Activated T-cell treated with anti-CD3 and anti-CD28 coated beads, Interleukin-2, amount 50 U/mL, for 4 hours (primary cell): ENCODE measurements around the gene LUC7L3. TPM values are rescaled to one million over a fixed set of nuclear protein-coding genes. Genes with fewer than 3 reads are reported as not detected.

ENCODE experiments used
- ATAC-seq, 2 donors: fragments of 200-7000 bp; cut with Tn5 transposase; one replicate each; pipeline ENCODE4 v1.10.0; 2021
- DNase-seq: peaks from one replicate; pipeline ENCODE4 v3.0.0-alpha.2; 2020
- H3K27me3 Mint-ChIP-seq: one replicate; pipeline ENCODE4 v1.8.0; 2021; ENCODE audit warnings: low read depth, mixed read lengths
- H3K36me3 Mint-ChIP-seq: one replicate; pipeline ENCODE4 v1.8.0; 2022; ENCODE audit warnings: mixed read lengths; ENCODE audit not compliant: insufficient read depth
- H3K4me1 Mint-ChIP-seq: one replicate; pipeline ENCODE4 v1.8.0; 2021; ENCODE audit warnings: low read depth, mixed read lengths
- H3K4me3 Mint-ChIP-seq: one replicate; pipeline ENCODE4 v1.8.0; 2021; ENCODE audit warnings: mild to moderate bottlenecking, moderate library complexity, mixed read lengths
- H3K9me3 Mint-ChIP-seq: one replicate; pipeline ENCODE4 v1.8.0; 2021; ENCODE audit warnings: mixed read lengths
- total RNA-seq, 3 donors: library from RNA; stranded (reverse); gene quantifications; one replicate each; pipeline ENCODE4 v1.2.1, GENCODE V29; 2021

LUC7L3 gene
- total RNA-seq, 3 donors from 2014 or later = 99.8 to 108 (median 100) TPM

DNA sequence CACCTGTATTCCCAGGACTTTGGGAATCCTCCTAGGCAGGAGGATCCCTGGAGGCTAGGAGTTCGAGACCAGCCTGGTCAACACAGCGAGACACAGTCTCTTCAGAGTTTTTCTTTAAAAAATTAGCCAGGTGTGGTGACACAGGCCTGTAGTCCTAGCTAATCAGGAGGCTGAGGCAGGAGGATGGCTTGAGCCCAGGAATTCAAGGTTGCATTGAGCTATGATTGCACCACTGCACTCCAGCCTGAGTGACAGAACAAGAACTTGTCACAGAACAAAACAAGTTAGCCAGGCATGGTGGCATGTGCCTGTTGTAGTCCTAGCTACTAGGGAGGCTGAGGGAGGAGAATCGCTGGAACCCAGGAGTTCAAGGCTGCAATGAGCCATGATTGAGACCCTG lies 36.5 kb upstream of the LUC7L3 start:
- Mint-ChIP-seq H3K4me1 (peaks cover 1% of the 10 kb centered on the region), H3K27me3 (peaks cover 26% of the 10 kb centered on the region), H3K4me3 (no peak overlapping the region), H3K9me3 (no peaks in the 10 kb centered on the region), H3K36me3 (no peaks in the 10 kb centered on the region)
- no peak for ATAC-seq
- DNase-seq = no peak

DNA sequence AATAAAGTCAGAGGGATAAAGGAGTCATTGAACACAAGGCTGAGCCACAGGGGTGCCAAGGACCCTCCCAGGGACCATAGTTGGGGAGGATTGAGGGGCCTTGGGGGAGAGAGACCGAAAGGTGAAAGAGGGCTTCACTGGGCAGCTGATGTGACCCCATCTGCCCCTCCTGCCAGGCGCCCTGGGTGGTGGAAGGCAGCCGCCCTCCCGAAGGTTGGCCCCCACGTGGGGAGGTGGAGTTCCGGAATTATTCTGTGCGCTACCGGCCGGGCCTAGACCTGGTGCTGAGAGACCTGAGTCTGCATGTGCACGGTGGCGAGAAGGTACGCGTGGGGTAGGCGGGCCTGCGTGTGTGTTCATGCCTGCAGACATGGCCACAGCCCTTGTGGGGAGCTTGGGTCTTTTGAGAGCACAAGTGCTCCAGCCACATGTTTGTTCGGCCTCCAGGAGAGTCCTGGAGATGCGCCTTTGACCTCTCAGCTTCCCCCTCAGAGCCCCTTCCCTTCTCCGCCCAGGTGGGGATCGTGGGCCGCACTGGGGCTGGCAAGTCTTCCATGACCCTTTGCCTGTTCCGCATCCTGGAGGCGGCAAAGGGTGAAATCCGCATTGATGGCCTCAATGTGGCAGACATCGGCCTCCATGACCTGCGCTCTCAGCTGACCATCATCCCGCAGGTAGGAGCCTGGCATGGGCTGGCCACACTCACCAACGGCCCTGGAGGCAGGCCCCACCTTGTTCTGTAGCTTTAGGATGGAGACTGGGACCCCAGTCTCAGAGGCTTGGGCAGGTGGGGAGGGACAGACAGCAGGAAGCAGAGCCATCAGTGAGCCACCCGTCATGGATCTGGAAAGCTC lies 35.7 kb upstream of the LUC7L3 start:
- ATAC-seq (no peak), DNase-seq (no peak)
- peaks cover 1% of the 10 kb centered on the region for H3K4me1 Mint-ChIP-seq
- no peaks in the 10 kb centered on the region for H3K36me3 Mint-ChIP-seq
- H3K9me3 Mint-ChIP-seq = no peaks in the 10 kb centered on the region
- peaks cover 22% of the 10 kb centered on the region for H3K27me3 Mint-ChIP-seq
- no peak overlapping the region for H3K4me3 Mint-ChIP-seq

DNA sequence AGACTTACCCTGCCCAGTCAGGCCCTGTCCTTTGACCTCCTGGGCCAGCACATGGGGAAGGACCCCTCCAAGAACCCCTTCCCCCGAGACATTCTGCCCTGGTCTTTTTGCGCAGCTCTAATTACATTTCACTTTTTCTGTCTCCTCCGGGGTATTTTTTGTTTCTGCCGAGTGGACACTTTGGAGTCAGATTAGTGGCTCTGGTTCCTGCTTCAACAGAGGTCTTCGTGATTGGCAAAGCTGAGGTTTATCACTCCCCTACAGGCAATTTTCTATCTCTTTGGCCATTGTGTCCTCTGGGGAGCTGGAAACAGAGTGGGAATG lies 35.2 kb upstream of the LUC7L3 start:
- H3K4me3 Mint-ChIP-seq = no peak overlapping the region
- no peaks in the 10 kb centered on the region for H3K9me3 Mint-ChIP-seq
- DNase-seq (no peak), ATAC-seq (no peak)
- H3K27me3 Mint-ChIP-seq = peaks cover 22% of the 10 kb centered on the region
- peaks cover 1% of the 10 kb centered on the region for H3K4me1 Mint-ChIP-seq
- H3K36me3 Mint-ChIP-seq = no peaks in the 10 kb centered on the region

DNA sequence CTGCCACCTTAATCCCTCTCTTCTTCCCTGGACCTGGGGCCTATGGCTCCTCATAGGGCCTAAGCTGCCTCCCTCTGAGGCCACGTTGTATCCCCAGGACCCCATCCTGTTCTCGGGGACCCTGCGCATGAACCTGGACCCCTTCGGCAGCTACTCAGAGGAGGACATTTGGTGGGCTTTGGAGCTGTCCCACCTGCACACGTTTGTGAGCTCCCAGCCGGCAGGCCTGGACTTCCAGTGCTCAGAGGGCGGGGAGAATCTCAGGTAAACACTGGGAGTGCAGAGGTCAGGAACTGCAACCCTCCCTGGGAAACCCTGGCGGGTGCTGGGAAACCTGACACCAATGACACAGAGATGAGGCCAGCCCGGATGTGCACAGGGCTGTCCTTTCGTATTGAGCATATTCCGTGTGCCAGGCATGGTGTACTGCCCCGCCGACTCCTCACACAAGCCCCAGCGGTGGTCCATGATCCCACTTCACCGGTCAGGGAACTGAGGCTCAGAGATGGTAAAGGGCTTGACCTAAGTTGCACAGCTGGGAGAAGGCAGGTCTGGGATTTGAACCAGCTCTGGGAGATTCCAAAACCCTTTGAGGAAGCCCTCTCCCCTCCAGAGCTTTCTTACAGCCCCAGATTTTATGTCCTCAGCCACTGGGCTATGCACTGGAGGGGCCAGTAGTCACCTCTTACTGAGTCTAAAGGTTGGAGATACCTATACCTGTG lies 34.6 kb upstream of the LUC7L3 start:
- Mint-ChIP-seq H3K9me3 (no peaks in the 10 kb centered on the region), H3K27me3 (peaks cover 20% of the 10 kb centered on the region), H3K4me3 (no peak overlapping the region), H3K36me3 (no peaks in the 10 kb centered on the region), H3K4me1 (peaks cover 1% of the 10 kb centered on the region)
- ATAC-seq (no peak), DNase-seq (no peak)

DNA sequence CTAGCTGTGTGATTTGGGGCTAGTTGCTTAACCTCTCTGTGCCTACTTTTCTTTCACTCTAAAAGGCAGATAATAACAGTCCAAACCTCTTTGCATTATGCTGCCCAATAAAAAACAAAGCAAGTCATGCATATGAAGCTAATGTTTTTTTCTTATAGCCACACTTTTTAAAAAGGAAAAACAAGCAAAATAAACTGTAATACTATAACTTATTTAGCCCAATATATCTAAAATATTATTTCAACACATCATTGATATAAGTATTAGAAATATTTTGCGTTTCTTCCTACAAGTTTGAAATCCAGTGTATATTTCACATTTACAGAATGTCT lies 34.1 kb upstream of the LUC7L3 start:
- H3K4me3 Mint-ChIP-seq = no peak overlapping the region
- peaks cover 1% of the 10 kb centered on the region for H3K4me1 Mint-ChIP-seq
- H3K27me3 Mint-ChIP-seq = peaks cover 16% of the 10 kb centered on the region
- H3K36me3 Mint-ChIP-seq = no peaks in the 10 kb centered on the region
- H3K9me3 Mint-ChIP-seq = no peaks in the 10 kb centered on the region
- ATAC-seq (no peak), DNase-seq (no peak)

DNA sequence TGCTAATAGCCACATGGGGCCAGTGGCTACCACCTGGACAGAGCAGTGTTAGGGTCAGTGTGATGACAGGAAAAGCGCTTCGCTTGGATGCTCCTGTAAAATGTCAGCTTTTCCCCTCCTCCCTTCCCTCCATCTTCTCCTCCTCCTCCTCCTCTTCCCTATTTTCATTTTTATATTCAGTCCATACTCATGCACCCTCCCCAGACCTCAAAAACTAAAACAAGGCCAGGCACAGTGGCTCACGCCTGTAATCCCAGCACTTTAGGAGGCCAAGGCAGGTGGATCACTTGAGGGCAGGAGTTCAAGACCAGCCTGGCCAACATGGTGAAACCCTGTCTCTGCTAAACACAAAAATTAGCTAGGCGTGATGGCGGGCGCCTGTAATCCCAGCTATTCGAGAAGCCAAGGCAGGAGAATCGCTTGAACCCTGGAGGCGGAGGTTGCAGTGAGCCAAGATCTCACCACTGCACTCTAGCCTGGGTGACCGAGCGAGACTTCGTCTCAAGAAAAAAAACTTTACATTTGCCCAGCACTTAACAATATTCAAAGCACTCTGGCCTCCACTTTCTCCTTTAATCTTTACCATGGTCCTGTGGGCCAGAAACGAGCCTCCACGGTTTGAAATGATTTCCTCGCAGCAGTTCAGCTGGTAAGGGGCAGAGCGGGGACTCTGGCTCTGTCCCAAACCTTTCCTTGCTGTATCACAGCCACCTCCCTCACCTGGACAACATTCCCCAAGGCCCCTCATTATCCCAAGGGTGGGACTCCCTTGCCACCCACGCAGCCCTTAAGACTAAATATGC lies 33.5 kb upstream of the LUC7L3 start:
- Mint-ChIP-seq H3K9me3 (no peaks in the 10 kb centered on the region), H3K36me3 (no peaks in the 10 kb centered on the region), H3K4me3 (no peak overlapping the region), H3K27me3 (peaks cover 10% of the 10 kb centered on the region), H3K4me1 (peaks cover 1% of the 10 kb centered on the region)
- ATAC-seq = no peak
- no peak for DNase-seq

DNA sequence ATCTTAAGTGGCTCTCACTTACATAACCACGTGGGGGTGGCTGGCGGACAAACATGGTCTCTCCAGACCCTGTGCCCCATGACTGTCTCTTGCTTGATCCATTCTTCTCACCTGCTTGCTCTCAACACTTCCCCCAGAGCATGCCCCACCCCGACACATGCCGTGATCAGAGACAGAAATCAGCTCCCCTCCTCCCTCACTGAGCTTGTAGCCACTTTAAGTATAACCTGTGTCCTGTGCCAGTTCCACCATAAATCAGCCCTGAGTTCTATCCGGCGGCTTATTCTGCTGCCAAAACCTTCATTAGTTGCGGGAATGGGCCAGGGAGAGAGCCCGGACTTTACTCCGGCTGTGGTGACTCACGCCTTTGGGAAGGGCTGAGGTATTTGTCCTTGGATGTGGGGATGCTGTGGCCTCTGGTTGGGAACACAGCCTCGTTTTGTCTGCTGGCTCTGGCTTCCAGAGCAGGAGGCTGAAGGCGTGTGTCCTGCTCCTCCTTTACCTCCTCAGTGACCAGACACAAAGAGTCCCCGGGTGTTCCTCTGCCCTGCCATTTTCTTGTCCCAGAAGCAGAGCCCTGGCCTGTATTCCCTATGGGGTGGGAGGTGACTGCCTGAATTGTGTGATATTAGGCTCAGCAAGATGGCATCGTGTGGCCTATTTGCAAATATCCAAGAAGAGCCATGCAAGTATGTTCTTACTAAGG lies 32.8 kb upstream of the LUC7L3 start:
- DNase-seq = no peak
- Mint-ChIP-seq H3K27me3 (peaks cover 5% of the 10 kb centered on the region), H3K4me3 (no peak overlapping the region), H3K36me3 (no peaks in the 10 kb centered on the region), H3K9me3 (no peaks in the 10 kb centered on the region), H3K4me1 (no peaks in the 10 kb centered on the region)
- no peak for ATAC-seq

DNA sequence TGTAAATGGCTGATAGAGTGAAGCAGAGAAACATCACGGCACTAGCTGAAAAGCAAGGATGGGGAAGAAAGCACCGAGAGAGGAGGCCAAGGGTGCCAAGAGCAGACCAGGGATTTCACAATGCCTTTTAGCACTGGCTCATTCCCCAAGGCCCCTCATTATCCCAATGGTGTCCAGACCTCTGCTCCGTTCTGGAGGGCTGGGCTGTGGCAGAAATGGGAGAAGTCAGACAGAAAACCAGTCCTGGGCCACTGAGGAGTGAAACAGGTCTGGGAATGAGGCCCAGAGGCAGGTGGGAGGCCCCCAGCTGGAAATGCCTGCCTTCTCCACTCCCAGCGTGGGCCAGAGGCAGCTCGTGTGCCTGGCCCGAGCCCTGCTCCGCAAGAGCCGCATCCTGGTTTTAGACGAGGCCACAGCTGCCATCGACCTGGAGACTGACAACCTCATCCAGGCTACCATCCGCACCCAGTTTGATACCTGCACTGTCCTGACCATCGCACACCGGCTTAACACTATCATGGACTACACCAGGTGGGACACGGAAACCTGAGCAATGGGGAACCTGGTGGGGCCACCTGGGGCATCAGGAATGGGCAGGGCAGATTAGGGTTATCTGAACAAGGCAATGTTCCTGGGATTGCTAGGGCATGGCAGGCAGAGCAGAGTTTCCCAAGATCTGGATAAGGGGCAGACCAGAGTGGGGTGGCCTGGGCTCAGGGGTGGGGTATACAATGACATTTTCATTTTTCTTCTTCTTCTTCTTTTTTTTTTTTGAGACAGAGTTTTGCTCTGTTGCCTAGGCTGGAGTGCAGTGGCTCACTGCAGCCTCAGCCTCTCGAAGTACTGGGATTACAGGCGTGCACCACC lies 32.0 kb upstream of the LUC7L3 start:
- Mint-ChIP-seq H3K9me3 (no peaks in the 10 kb centered on the region), H3K27me3 (no peaks in the 10 kb centered on the region), H3K4me3 (no peak overlapping the region), H3K36me3 (no peaks in the 10 kb centered on the region), H3K4me1 (no peaks in the 10 kb centered on the region)
- no peak for DNase-seq
- ATAC-seq = no peak

DNA sequence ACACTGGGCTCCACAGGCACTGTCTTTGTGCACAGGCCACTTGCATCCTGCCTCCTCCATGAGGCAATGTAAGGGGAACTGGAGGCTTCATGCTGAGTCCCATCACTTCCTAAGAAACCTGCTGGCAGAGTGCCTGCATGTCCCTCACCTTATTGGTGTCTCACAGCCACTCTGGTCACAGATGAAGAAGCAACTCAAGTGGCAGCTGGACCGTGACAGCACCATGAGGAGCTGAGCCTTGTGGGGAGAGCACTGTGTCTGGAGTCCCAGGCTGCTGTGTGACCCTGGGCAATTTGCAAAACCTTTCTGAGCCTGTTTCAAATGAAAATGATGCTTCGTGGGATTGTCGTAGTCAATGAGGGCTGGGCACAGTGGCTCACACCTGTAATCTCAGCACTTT lies 31.2 kb upstream of the LUC7L3 start:
- Mint-ChIP-seq H3K4me3 (no peak overlapping the region), H3K9me3 (no peaks in the 10 kb centered on the region), H3K36me3 (peaks cover 4% of the 10 kb centered on the region), H3K4me1 (no peaks in the 10 kb centered on the region), H3K27me3 (no peaks in the 10 kb centered on the region)
- DNase-seq (no peak), ATAC-seq (no peak)

DNA sequence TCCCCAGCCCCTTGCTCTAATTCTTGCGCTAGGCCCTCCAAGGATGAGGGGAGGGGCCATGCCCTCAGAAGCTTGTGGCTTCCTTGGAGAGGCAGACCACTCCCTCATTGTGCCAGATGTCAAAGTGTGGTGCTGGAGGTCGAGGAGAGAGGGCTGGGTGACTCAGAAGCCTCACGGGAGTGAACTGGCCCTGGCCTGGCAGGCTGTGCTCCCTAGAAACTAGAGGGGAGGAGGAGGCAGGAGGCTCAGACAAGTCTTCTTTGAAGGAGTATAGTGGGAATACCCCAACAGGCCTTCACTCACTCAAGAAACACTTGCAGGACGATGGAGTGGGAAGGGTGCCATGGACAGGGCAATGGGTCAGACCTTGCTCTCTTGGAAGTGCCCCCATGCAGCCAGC lies 30.2 kb upstream of the LUC7L3 start:
- Mint-ChIP-seq H3K36me3 (peaks cover 7% of the 10 kb centered on the region), H3K9me3 (no peaks in the 10 kb centered on the region), H3K27me3 (no peaks in the 10 kb centered on the region), H3K4me3 (no peak overlapping the region), H3K4me1 (no peaks in the 10 kb centered on the region)
- ATAC-seq = no peak
- DNase-seq = no peak

DNA sequence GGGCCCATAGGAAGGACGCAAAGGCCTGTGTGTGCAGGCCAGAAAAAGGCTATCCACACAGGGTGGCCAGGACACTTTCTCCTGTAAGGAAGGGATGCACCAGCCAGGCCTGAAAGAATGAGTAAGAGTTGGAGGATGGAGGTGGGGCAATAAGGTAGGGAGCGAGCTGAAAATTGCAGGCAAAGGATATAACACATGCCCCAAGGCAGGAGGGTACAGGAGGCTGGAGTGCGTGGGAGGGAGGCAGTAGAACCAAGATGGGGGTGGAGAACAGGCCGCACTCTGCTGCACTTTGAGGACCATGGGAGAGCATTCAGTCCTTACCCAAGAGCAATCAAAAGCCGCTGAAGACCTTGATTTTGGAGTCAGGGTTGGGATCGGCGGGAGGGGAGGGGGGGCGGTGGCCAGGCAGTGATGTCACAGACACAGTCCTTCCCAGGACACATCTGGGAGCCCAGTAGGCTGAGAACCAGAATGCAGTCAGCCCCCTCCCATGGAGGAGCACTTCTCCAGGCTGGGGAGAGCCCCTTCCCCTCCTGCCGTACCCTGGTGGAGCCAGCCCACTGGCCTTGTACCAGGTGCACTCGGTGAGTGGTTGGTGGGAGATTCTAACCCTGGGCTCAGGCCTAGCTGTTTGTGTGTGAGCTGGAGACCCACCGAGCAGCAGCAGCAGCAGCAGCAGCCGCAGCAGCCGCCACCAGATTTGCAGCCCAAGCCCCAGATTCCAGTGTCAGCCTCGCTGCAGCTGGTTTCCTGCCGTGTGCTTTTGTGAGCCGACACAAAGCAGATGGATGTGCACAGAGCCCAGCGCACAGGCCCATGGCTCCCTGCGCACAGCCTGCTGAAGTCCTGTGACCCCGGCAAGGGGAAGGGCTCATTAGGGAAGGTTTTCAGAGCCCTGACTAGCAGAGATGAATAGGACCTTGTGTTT lies 29.2 kb upstream of the LUC7L3 start:
- Mint-ChIP-seq H3K9me3 (no peaks in the 10 kb centered on the region), H3K4me1 (no peaks in the 10 kb centered on the region), H3K36me3 (peaks cover 10% of the 10 kb centered on the region), H3K27me3 (no peaks in the 10 kb centered on the region), H3K4me3 (no peak overlapping the region)
- DNase-seq (no peak), ATAC-seq (no peak)

DNA sequence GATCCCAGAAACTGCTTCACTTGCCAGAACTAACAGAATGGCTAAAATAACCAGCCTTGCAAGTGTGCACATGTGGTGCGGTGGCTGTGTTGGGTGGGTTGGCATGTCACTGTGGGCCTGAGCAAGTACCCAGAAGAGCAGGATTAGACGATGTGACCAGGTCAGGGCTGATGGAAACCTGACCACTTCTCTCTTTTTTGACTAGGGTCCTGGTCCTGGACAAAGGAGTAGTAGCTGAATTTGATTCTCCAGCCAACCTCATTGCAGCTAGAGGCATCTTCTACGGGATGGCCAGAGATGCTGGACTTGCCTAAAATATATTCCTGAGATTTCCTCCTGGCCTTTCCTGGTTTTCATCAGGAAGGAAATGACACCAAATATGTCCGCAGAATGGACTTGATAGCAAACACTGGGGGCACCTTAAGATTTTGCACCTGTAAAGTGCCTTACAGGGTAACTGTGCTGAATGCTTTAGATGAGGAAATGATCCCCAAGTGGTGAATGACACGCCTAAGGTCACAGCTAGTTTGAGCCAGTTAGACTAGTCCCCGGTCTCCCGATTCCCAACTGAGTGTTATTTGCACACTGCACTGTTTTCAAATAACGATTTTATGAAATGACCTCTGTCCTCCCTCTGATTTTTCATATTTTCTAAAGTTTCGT lies 28.4 kb upstream of the LUC7L3 start:
- DNase-seq = no peak
- no peak overlapping the region for H3K4me3 Mint-ChIP-seq
- ATAC-seq = no peak
- H3K36me3 Mint-ChIP-seq = peaks cover 13% of the 10 kb centered on the region
- no peaks in the 10 kb centered on the region for H3K9me3 Mint-ChIP-seq
- H3K4me1 Mint-ChIP-seq = no peaks in the 10 kb centered on the region
- no peaks in the 10 kb centered on the region for H3K27me3 Mint-ChIP-seq
